CD8-positive, alpha-beta memory T cell (primary cell): ENCODE data around the gene GATAD2B. TPM values are rescaled to one million over a fixed set of nuclear protein-coding genes. Genes with fewer than 3 reads are reported as not detected.

ENCODE experiments used
- CTCF ChIA-PET: fragments of 350-600 bp; sonication (Branson Sonifier 250); formaldehyde crosslinking; loops from one replicate; lab custom pipeline; 2021; ENCODE audit warnings: antibody characterized with exemption; lab: Charles Lee
- POLR2A ChIA-PET: fragments of 350-600 bp; sonication (Branson Sonifier 250); formaldehyde crosslinking; loops from one replicate; lab custom pipeline; 2021; ENCODE audit warnings: antibody characterized with exemption; lab: Charles Lee
- DNase-seq, 5 donors: peaks; one replicate each; pipeline versions ENCODE4 v3.0.0 to v3.0.0-alpha.2; 2020 to 2022; ENCODE audit warnings: mixed read lengths in 1 of 5
- H3K27ac ChIP-seq: one replicate; pipeline ENCODE4 v1.7.0; 2013; ENCODE audit warnings: low read depth, mild to moderate bottlenecking, low read length, moderate library complexity
- H3K27me3 ChIP-seq: 2 replicates; pipeline ENCODE4 v1.7.0; 2013; ENCODE audit warnings: low read length, mild to moderate bottlenecking; ENCODE audit not compliant: insufficient read depth, poor library complexity, severe bottlenecking
- H3K36me3 ChIP-seq: 2 replicates; pipeline ENCODE4 v1.7.0; 2013; ENCODE audit warnings: mild to moderate bottlenecking, low read length, moderate library complexity; ENCODE audit not compliant: insufficient read depth
- H3K4me1 ChIP-seq: 2 replicates; pipeline ENCODE4 v1.7.0; 2013; ENCODE audit warnings: mild to moderate bottlenecking, low read length, moderate library complexity; ENCODE audit not compliant: insufficient read depth
- H3K4me3 ChIP-seq: 2 replicates; pipeline ENCODE4 v1.7.0; 2013; ENCODE audit warnings: mild to moderate bottlenecking, low read length
- H3K9me3 ChIP-seq: 2 replicates; pipeline ENCODE4 v1.7.0; 2013; ENCODE audit warnings: mild to moderate bottlenecking, low read length
- H3K27ac Mint-ChIP-seq, 8 donors: one replicate each; pipeline ENCODE4 v1.8.0; 2020 to 2021; ENCODE audit warnings: mixed read lengths in 8 of 8, mild to moderate bottlenecking in 6 of 8, inconsistent platforms in 3 of 8, moderate library complexity in 3 of 8
- H3K27me3 Mint-ChIP-seq, 2 donors: one replicate each; pipeline ENCODE4 v1.8.0; 2020 to 2021; ENCODE audit warnings: mixed read lengths in 2 of 2, mild to moderate bottlenecking in 1 of 2, moderate library complexity in 1 of 2
- H3K36me3 Mint-ChIP-seq, 3 donors: one replicate each; pipeline ENCODE4 v1.8.0; 2020 to 2021; ENCODE audit warnings: mixed read lengths in 3 of 3, inconsistent platforms in 1 of 3, mild to moderate bottlenecking in 1 of 3
- H3K4me1 Mint-ChIP-seq, 3 donors: one replicate each; pipeline ENCODE4 v1.8.0; 2020 to 2021; ENCODE audit warnings: mixed read lengths in 3 of 3, inconsistent platforms in 1 of 3, mild to moderate bottlenecking in 1 of 3
- H3K4me3 Mint-ChIP-seq, 7 donors: one replicate each; pipeline ENCODE4 v1.8.0; 2020 to 2021; ENCODE audit warnings: mixed read lengths in 7 of 7, mild to moderate bottlenecking in 6 of 7, moderate library complexity in 4 of 7, inconsistent platforms in 2 of 7
- H3K9me3 Mint-ChIP-seq, 5 donors: one replicate each; pipeline ENCODE4 v1.8.0; 2020 to 2022; ENCODE audit warnings: mixed read lengths in 5 of 5, mild to moderate bottlenecking in 3 of 5, moderate library complexity in 2 of 5, inconsistent platforms in 1 of 5
- polyA plus RNA-seq: library from polyadenylated mRNA; unstranded; fragments of 300-500 nt; fragmentation: Illumina TruSeq; gene quantifications from one replicate; pipeline ENCODE4 v1.2.3, GENCODE V29; 2021
- total RNA-seq, 2 experiments: library from RNA; stranded (reverse); gene quantifications; one replicate each; pipeline ENCODE4 v1.2.3, GENCODE V29; 2021

The GATAD2B gene
- total and polyA plus RNA-seq, 3 experiments from 2014 or later = 5.6 to 71.9 (median 64.9) TPM

DNA sequence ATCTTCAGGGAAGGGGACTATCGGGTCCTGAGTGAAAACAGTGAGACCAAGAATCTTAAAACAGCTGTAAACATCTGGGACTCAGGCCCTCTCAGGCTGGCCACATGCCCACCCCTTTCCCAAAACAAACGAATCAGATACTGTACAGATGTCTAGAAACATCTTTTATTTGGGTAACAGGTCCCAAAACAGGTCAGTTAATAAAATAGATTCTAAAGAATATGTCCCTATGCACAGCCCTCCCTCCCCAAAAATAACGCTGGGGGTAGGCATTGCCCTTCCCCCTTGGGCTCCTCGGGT is 36.1 kb upstream of the GATAD2B start:
- Mint-ChIP-seq H3K27me3 (no peaks in the 10 kb centered on the region), H3K4me3 (peak overlapping the region; percentile 93 to 99 (median 98)), H3K4me1 (peaks cover 53 to 72% (median 61%) of the 10 kb centered on the region in 3 donors), H3K27ac (peak overlapping the region; percentile 61 to 98 (median 98)), H3K36me3 (peaks cover 4 to 42% (median 4%) of the 10 kb centered on the region in 3 donors), H3K9me3 (no peaks in the 10 kb centered on the region)
- ChIA-PET POLR2A (interaction anchor here (0.8 to 5.8 kb wide), 7 partner anchors 8 to 1314 kb away, joined by 3 to 55 read pairs (median 6); partner anchors contain the start of genes CLK2, CREB3L4, DENND4B and GATAD2B), CTCF (interaction anchor here (1.3 to 4.4 kb wide), 3 partner anchors 9 to 19 kb away, joined by 3 to 46 read pairs (median 6); partner anchors contain the start of genes DENND4B and JTB)
- no peaks in the 10 kb centered on the region for H3K27me3 ChIP-seq
- H3K9me3 ChIP-seq = no peaks in the 10 kb centered on the region
- peaks cover 53% of the 10 kb centered on the region for H3K4me1 ChIP-seq
- peak overlapping the region; percentile 78 for H3K27ac ChIP-seq
- no peak for DNase-seq
- peak overlapping the region; percentile 74 for H3K4me3 ChIP-seq
- H3K36me3 ChIP-seq = peaks cover 9% of the 10 kb centered on the region

DNA sequence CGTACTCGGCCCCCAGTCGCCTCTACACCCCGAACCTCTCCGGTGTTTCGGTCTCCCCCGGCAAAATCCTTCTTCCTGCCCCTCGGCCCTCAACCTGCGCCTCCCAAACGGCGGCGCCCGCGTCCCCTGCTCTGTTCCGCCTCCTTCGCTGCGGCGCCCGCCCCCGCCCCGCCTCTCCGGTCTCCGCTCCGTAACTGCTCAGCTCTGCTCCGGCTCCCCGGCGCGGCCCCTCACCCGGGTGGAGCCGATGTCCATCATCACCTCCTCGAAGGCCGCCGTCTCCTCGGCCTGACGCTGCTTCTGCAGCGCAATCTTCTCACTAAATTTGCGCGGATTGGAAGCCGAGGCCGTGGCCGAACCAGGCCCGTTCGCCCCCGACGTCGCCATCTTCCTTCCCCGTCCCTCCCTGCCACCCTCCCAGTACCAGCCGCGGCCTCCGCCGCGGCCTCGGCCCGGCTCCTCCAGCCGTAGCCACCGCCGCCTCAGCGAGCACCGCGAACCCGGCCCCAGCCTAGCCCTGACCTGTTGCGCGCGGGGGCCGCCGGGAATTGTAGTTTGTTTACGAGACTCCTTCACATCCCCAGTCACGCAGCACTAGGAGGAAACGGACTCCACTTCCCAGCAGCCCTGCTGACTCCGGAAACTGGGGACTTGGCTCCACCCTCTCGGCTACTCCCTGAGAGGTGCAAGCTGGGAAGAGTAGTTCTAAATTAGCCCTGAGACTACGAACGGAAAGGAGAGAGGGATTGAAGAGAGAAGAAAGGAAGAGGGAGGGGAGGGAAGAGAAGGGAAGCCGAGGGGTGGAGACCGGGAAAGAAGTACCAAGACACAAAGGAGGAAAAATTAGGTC is 35.6 kb upstream of the GATAD2B start, which contains the start of gene CRTC2:
CRTC2 (minus strand) TSS at position 502 of the 850 bp plus-strand sequence; CDS start at position 387, 115 bp downstream.
- Histone ChIP-seq H3K36me3 (peaks cover 14% of the 10 kb centered on the region), H3K4me3 (peak within 1 kb of the TSS; percentile 74), H3K9me3 (no peaks in the 10 kb centered on the region), H3K27ac (peak within 1 kb of the TSS; percentile 78), H3K27me3 (no peaks in the 10 kb centered on the region), H3K4me1 (peaks cover 52% of the 10 kb centered on the region)
- H3K9me3 Mint-ChIP-seq = no peaks in the 10 kb centered on the region
- H3K36me3 Mint-ChIP-seq = peaks cover 4 to 43% (median 7%) of the 10 kb centered on the region in 3 donors
- peak; percentile 95 to 98 (median 95) for DNase-seq
- peaks cover 51 to 70% (median 57%) of the 10 kb centered on the region in 3 donors for H3K4me1 Mint-ChIP-seq
- no peaks in the 10 kb centered on the region for H3K27me3 Mint-ChIP-seq
- CTCF ChIA-PET = interaction anchor here (1.3 to 4.4 kb wide), 3 partner anchors 10 to 19 kb away, joined by 3 to 46 read pairs (median 6); partner anchors contain the start of genes DENND4B and JTB
- peak within 1 kb of the TSS; percentile 93 to 99 (median 98) for H3K4me3 Mint-ChIP-seq
- POLR2A ChIA-PET = interaction anchor here (0.8 to 5.8 kb wide), 9 partner anchors 9 to 1315 kb away, joined by 3 to 55 read pairs (median 6); partner anchors contain the start of genes CLK2, CREB3L4, DENND4B and GATAD2B
- H3K27ac Mint-ChIP-seq = peak within 1 kb of the TSS; percentile 61 to 98 (median 98)

DNA sequence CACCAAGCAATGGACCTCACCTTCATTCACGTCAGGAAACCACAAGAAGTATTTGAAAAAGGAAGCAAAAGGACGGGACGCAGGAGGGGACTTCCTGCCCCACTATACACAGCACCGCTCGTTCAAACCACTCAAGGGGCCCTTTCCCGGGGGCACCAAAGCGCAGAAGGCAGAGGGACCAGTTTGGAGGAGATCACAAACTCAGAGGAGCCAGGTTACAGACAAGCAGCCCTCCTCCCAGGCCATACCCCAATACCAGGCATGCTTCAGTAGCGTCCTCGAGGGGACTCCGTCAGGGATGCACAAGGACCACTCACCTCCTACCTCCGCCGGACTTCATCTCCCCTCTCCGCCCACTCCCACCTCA is 35.0 kb upstream of the GATAD2B start:
- peaks cover 50 to 68% (median 53%) of the 10 kb centered on the region in 3 donors for H3K4me1 Mint-ChIP-seq
- no peaks in the 10 kb centered on the region for H3K27me3 ChIP-seq
- POLR2A ChIA-PET = interaction anchor here (1.0 to 5.8 kb wide), 6 partner anchors 10 to 174 kb away, joined by 3 to 55 read pairs (median 13); partner anchors contain the start of genes CREB3L4, DENND4B, GATAD2B and JTB
- H3K9me3 Mint-ChIP-seq = no peaks in the 10 kb centered on the region
- peak overlapping the region; percentile 93 to 99 (median 98) for H3K4me3 Mint-ChIP-seq
- peak overlapping the region; percentile 74 for H3K4me3 ChIP-seq
- DNase-seq = peak; percentile 29 to 66 (median 51)
- peaks cover 49% of the 10 kb centered on the region for H3K4me1 ChIP-seq
- CTCF ChIA-PET = interaction anchor here (4.4 kb wide), 1 partner anchor 12 kb away, joined by 46 read pairs; the partner anchor contains the start of gene DENND4B
- no peaks in the 10 kb centered on the region for H3K27me3 Mint-ChIP-seq
- H3K27ac Mint-ChIP-seq = peak overlapping the region; percentile 61 to 98 (median 98)
- peaks cover 4 to 46% (median 9%) of the 10 kb centered on the region in 3 donors for H3K36me3 Mint-ChIP-seq
- H3K9me3 ChIP-seq = no peaks in the 10 kb centered on the region
- H3K27ac ChIP-seq = peak overlapping the region; percentile 78
- peaks cover 14% of the 10 kb centered on the region for H3K36me3 ChIP-seq

DNA sequence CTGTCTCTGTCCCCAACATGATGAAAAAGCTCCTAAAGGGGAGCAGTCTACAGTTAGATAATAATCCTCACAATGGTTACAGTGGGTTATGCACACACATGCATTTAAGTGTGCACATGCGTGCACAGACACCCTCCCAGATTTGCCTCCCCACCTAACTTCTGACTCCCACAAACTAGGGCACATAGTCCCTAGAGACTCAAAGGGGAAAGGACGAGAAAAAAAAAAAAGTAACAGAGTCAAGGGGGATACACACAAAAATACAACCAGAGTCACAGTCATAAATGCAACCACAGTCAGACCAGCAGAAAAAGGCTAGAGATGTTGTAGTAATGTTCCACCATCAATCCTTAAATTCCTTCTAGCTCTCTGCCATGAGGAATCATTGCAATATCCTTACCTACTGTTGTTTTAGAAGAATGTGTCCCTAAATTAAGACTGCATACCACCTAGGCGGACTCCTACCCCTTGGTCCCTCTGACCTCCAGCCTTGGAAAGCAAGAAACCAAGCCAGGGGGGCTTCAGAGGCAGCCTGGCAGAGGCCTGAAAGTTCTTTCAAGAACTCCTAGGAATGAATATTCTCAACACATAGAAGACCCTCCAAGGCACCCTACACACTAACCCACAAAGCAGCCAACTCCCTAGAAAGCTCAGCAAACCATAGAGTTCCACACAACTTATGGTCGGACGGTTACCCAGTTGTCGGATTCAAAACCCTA is 34.4 kb upstream of the GATAD2B start:
- Mint-ChIP-seq H3K36me3 (peaks cover 4 to 51% (median 11%) of the 10 kb centered on the region in 3 donors), H3K4me3 (peak overlapping the region; percentile 93 to 99 (median 98)), H3K4me1 (peaks cover 45 to 63% (median 47%) of the 10 kb centered on the region in 3 donors), H3K27ac (peak overlapping the region; percentile 61 to 98 (median 98)), H3K9me3 (no peaks in the 10 kb centered on the region), H3K27me3 (no peaks in the 10 kb centered on the region)
- peak overlapping the region; percentile 74 for H3K4me3 ChIP-seq
- no peaks in the 10 kb centered on the region for H3K9me3 ChIP-seq
- H3K36me3 ChIP-seq = peaks cover 20% of the 10 kb centered on the region
- ChIA-PET POLR2A (interaction anchor here (0.5 to 5.8 kb wide), 5 partner anchors 8 to 34 kb away, joined by 3 to 55 read pairs (median 12); partner anchors contain the start of genes CREB3L4, DENND4B and GATAD2B), CTCF (interaction anchor here (0.7 to 4.4 kb wide), 6 partner anchors 11 to 181 kb away, joined by 3 to 46 read pairs (median 5); partner anchors contain the start of genes CREB3L4, DENND4B and RAB13)
- no peaks in the 10 kb centered on the region for H3K27me3 ChIP-seq
- DNase-seq = no peak
- H3K4me1 ChIP-seq = peaks cover 43% of the 10 kb centered on the region
- peak overlapping the region; percentile 78 for H3K27ac ChIP-seq

DNA sequence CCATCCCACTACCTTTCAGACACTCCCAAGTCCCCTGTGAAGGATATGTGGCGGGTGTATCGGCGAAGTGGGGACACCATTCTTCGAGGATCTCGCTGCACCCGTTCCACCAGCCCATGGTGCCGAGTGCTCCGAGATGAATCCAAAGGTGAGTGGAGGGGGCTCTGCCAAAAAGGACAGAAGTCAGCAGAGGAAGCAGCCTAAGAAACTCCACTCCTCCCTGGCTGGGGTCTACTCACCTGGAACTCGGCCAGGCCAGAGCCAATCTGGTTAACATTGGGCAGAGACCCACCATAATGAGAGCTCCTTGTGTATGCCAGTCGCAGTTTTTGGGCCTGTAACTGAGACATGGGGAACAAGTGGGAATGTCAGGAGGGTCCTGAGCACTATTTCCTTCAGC is 32.1 kb upstream of the GATAD2B start:
- Mint-ChIP-seq H3K4me1 (peaks cover 36 to 48% (median 40%) of the 10 kb centered on the region in 3 donors), H3K9me3 (no peaks in the 10 kb centered on the region)
- POLR2A ChIA-PET = interaction anchor here (5.8 kb wide), 1 partner anchor 9 kb away, joined by 55 read pairs; the partner anchor contains the start of gene DENND4B

DNA sequence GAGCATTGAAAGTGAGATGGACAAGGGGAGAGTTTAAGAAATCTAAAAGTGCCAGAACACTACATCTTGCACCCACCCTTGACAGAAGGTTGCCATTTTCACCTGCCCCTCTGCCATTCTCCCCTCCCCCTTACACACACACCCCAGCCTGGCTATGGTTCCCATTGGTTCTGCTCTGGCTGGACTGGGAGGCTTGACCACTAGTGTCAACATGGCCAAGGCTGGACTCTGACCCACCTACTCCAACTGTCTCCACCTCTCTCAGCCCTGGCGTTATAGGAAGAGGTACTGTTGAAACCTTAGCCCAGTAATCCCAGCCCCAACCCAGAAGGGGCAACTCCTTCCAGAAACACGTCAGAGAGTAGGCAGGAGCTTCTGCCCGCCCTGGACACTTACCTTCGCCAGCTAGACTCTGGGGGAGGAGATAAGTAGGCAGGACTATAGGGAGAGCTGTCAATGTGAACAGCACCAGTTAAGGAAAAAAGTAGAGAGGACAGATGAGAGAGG is 31.1 kb upstream of the GATAD2B start:
- DNase-seq = no peak
- H3K4me3 ChIP-seq = no peak overlapping the region
- ChIA-PET CTCF (interaction anchor here (0.9 kb wide), 1 partner anchor 9 kb away, joined by 3 read pairs; no protein-coding TSS in a partner anchor), POLR2A (no interaction called here)
- H3K9me3 ChIP-seq = no peaks in the 10 kb centered on the region
- H3K27ac ChIP-seq = no peak overlapping the region
- peak overlapping the region in 5 of 7 donors; percentile 2 to 73 (median 36) for H3K4me3 Mint-ChIP-seq
- peaks cover 40% of the 10 kb centered on the region for H3K4me1 ChIP-seq
- H3K4me1 Mint-ChIP-seq = peaks cover 36 to 48% (median 40%) of the 10 kb centered on the region in 3 donors
- peak overlapping the region in 7 of 8 donors; percentile 20 to 81 (median 52) for H3K27ac Mint-ChIP-seq
- H3K36me3 ChIP-seq = peaks cover 45% of the 10 kb centered on the region
- no peaks in the 10 kb centered on the region for H3K27me3 ChIP-seq
- no peaks in the 10 kb centered on the region for H3K27me3 Mint-ChIP-seq
- H3K36me3 Mint-ChIP-seq = peaks cover 4 to 69% (median 23%) of the 10 kb centered on the region in 3 donors
- no peaks in the 10 kb centered on the region for H3K9me3 Mint-ChIP-seq

More for the DNA sequence above, 32.1 kb upstream of the GATAD2B start:
- Mint-ChIP-seq H3K4me3 (peak overlapping the region in 1 of 7 donors; percentile 73), H3K27me3 (no peaks in the 10 kb centered on the region), H3K36me3 (peaks cover 4 to 65% (median 23%) of the 10 kb centered on the region in 3 donors), H3K27ac (peak overlapping the region in 4 of 8 donors; percentile 77 to 98 (median 87))
- Histone ChIP-seq H3K27ac (no peak overlapping the region), H3K36me3 (peaks cover 42% of the 10 kb centered on the region), H3K4me1 (peaks cover 40% of the 10 kb centered on the region), H3K27me3 (no peaks in the 10 kb centered on the region), H3K4me3 (no peak overlapping the region), H3K9me3 (no peaks in the 10 kb centered on the region)
- no peak for DNase-seq
- CTCF ChIA-PET = interaction anchor here (0.9 kb wide), 1 partner anchor 10 kb away, joined by 3 read pairs; no protein-coding TSS in a partner anchor

DNA sequence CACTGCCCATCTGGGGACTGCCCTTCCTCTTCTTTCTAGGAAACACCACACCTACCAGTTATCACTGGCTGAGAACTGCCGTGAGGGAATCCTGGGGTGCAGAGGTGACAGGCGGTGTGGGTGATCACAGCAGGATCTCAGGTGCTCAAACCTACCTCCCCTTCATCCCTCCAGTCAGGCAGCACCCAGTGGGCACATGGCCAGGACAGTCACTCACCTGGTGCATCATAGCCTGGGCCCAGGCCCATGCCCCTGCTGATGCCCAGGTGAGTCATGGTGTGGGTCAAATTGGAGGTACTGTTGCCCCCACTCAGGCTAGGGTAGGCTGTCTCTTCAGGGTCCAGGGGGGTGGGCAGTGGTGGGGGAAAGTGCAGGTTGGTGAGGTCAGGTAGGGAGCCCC is 29.0 kb upstream of the GATAD2B start:
- ChIA-PET CTCF (no interaction called here), POLR2A (no interaction called here)
- no peaks in the 10 kb centered on the region for H3K9me3 Mint-ChIP-seq
- H3K4me1 Mint-ChIP-seq = peaks cover 25 to 38% (median 27%) of the 10 kb centered on the region in 3 donors
- no peak overlapping the region for H3K4me3 ChIP-seq
- no peaks in the 10 kb centered on the region for H3K27me3 Mint-ChIP-seq
- H3K27ac Mint-ChIP-seq = peak overlapping the region in 3 of 8 donors; percentile 45 to 69 (median 54)
- no peak overlapping the region for H3K27ac ChIP-seq
- H3K36me3 ChIP-seq = peaks cover 58% of the 10 kb centered on the region
- no peak overlapping the region for H3K4me3 Mint-ChIP-seq
- DNase-seq = no peak
- H3K36me3 Mint-ChIP-seq = peaks cover 4 to 75% (median 27%) of the 10 kb centered on the region in 3 donors
- H3K9me3 ChIP-seq = no peaks in the 10 kb centered on the region
- H3K27me3 ChIP-seq = no peaks in the 10 kb centered on the region
- H3K4me1 ChIP-seq = peaks cover 33% of the 10 kb centered on the region
